Mesendoderm (in vitro differentiated cells): ENCODE measurements around the gene IMMT.

Source experiments
- DNase-seq: peaks from one replicate; pipeline ENCODE4 v3.0.0; 2013
- H2AK5ac ChIP-seq: 2 replicates; pipeline ENCODE4 v1.6.1; 2013; ENCODE audit warnings: low read length, inconsistent platforms
- H2BK120ac ChIP-seq: 2 replicates; pipeline ENCODE4 v1.6.1; 2013; ENCODE audit warnings: low read depth, mild to moderate bottlenecking, low read length, moderate library complexity, mixed read lengths
- H2BK15ac ChIP-seq: replicated peaks from 2 replicates; pipeline ENCODE4 v1.6.1; 2013; ENCODE audit warnings: low read depth, mild to moderate bottlenecking, moderate library complexity
- H2BK5ac ChIP-seq: 2 replicates; pipeline ENCODE4 v1.6.1; 2013; ENCODE audit warnings: low read length, inconsistent platforms
- H3K18ac ChIP-seq: 2 replicates; pipeline ENCODE4 v1.6.1; 2013; ENCODE audit warnings: mild to moderate bottlenecking, low read length, mixed read lengths
- H3K23ac ChIP-seq: one replicate; pipeline ENCODE4 v1.6.1; 2013; ENCODE audit warnings: low read length
- H3K27ac ChIP-seq: 2 replicates; pipeline ENCODE4 v1.5.1; 2013; ENCODE audit warnings: low read depth, mild to moderate bottlenecking, inconsistent platforms, low read length, moderate library complexity
- H3K27me3 ChIP-seq: 2 replicates; pipeline ENCODE4 v1.6.1; 2013; ENCODE audit warnings: low read length, control low read depth, mild to moderate bottlenecking, inconsistent platforms; ENCODE audit not compliant: insufficient read depth, poor library complexity
- H3K36me3 ChIP-seq: 2 replicates; pipeline ENCODE4 v1.6.1; 2013; ENCODE audit warnings: low read length, inconsistent platforms; ENCODE audit not compliant: control insufficient read depth, insufficient read depth
- H3K4ac ChIP-seq: one replicate; pipeline ENCODE4 v1.6.1; 2013; ENCODE audit warnings: low read depth, mild to moderate bottlenecking, low read length, moderate library complexity
- H3K4me1 ChIP-seq: 2 replicates; pipeline ENCODE4 v1.6.1; 2013; ENCODE audit warnings: low read depth, low read length, inconsistent platforms; ENCODE audit not compliant: control insufficient read depth
- H3K4me2 ChIP-seq: 2 replicates; pipeline ENCODE4 v1.6.1; 2013; ENCODE audit warnings: low read length
- H3K4me3 ChIP-seq: 2 replicates; pipeline ENCODE4 v1.5.1; 2013; ENCODE audit warnings: mild to moderate bottlenecking, low read length
- H3K56ac ChIP-seq: one replicate; pipeline ENCODE4 v1.6.1; 2013; ENCODE audit warnings: low read length
- H3K79me1 ChIP-seq: 2 replicates; pipeline ENCODE4 v1.6.1; 2013; ENCODE audit warnings: low read length, inconsistent platforms
- H3K79me2 ChIP-seq: 2 replicates; pipeline ENCODE4 v1.6.1; 2013; ENCODE audit warnings: mild to moderate bottlenecking, low read length; ENCODE audit not compliant: control insufficient read depth, insufficient read depth
- H3K9ac ChIP-seq: 2 replicates; pipeline ENCODE4 v1.6.1; 2013; ENCODE audit warnings: low read length, inconsistent platforms
- H4K5ac ChIP-seq: one replicate; pipeline ENCODE4 v1.6.1; 2013; ENCODE audit warnings: low read length
- H4K8ac ChIP-seq: one replicate; pipeline ENCODE4 v1.6.1; 2013; ENCODE audit warnings: low read depth, mild to moderate bottlenecking, control low read depth, low read length, moderate library complexity
- WGBS: extraction: QIAGEN DNeasy Blood & Tissue Kit; methylation state at CpG from one replicate; pipeline ENCODE4 v1.1.7; 2013; ENCODE audit warnings: low lambda C conversion rate, missing lambda C conversion rate; ENCODE audit not compliant: insufficient coverage; ENCODE audit errors: extremely low coverage; 5-methylcytosine and 5-hydroxymethylcytosine counted together

IMMT gene

DNA sequence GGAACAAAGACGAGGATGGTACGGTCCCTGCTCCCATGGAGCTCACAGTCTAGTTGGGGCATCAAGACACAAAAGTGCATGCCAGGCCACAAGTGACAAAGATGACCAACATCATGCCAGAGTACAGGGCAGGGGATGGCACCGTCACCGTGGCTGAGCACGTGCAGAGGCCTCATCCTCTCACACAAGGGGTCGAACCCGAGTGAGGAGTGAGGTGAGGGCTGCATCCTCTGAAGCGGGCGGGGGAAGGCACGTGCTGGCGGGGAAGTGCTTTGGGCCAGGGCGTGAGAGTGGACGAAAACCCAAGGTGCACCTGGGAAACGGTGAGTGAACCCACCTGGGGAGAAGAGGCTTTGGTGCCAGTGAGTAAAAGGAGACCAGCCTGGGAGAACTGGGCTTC lies 45.0 kb upstream of the IMMT start:
- H3K4me2 ChIP-seq, result no peak overlapping the region
- H3K4me3 ChIP-seq, result no peak overlapping the region
- no peaks in the 10 kb centered on the region for H3K79me1 ChIP-seq
- no peak overlapping the region for H2AK5ac ChIP-seq
- no CpG with 5 or more reads among the region's 14 CpGs for WGBS
- no peak overlapping the region for H2BK5ac ChIP-seq
- no peak overlapping the region for H3K9ac ChIP-seq
- H2BK120ac ChIP-seq, result no peak overlapping the region
- H3K4ac ChIP-seq, result no peak overlapping the region
- H4K5ac ChIP-seq, result no peak overlapping the region
- no peak for DNase-seq
- no peak overlapping the region for H3K56ac ChIP-seq
- H3K79me2 ChIP-seq, result no peaks in the 10 kb centered on the region
- H3K27me3 ChIP-seq, result no peaks in the 10 kb centered on the region
- no peak overlapping the region for H3K18ac ChIP-seq
- no peak overlapping the region for H3K23ac ChIP-seq
- no peak overlapping the region for H3K27ac ChIP-seq
- H4K8ac ChIP-seq, result no peak overlapping the region
- no peak overlapping the region for H2BK15ac ChIP-seq
- no peaks in the 10 kb centered on the region for H3K36me3 ChIP-seq
- H3K4me1 ChIP-seq, result no peaks in the 10 kb centered on the region

DNA sequence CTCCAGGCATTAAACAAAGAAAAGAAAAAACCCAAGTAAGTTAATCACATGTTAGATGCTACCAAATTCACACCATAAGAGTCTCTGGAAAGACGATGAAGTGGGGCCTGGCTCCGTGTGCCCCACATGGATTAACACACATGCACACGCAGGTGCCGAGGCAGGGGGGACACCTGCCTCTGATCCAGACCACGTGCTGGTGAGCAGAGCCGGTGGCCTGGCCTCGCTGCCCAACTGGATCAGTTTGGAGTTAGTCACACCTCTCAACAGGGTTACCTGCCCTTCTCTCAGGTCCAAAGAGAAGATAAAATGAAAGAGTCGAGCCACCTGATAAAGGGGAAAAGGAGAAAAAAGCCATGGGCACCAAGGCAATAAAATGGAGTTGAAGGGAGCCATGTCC lies 44.5 kb upstream of the IMMT start:
- DNase-seq, result no peak

DNA sequence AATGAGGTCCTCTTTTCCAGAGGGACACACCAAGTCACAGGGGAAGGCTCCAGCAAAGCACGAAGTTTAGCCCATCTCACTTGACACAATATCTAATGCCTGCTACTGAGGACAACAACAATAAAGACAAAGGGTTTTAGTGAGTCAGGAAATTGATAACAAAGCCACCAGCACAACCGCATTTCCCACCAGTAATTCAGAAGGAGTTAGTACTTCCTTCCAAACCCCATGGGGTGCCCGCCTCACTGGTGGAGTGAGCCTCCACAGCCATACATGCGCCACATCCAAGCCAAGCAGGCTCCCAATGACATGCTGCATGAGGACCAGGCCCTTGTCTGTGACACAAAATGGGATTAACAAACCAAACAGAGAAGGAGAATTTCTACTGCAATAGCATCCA lies 44.1 kb upstream of the IMMT start:
- no peak overlapping the region for H2AK5ac ChIP-seq
- H3K27ac ChIP-seq, result no peak overlapping the region
- H2BK120ac ChIP-seq, result no peak overlapping the region
- DNase-seq, result no peak
- H3K79me1 ChIP-seq, result no peaks in the 10 kb centered on the region
- H3K4me3 ChIP-seq, result no peak overlapping the region
- H3K79me2 ChIP-seq, result no peaks in the 10 kb centered on the region
- H3K56ac ChIP-seq, result no peak overlapping the region
- H3K36me3 ChIP-seq, result no peaks in the 10 kb centered on the region
- no peak overlapping the region for H3K23ac ChIP-seq
- no CpG with 5 or more reads among the region's 4 CpGs for WGBS
- no peak overlapping the region for H3K4me2 ChIP-seq
- H3K4me1 ChIP-seq, result no peaks in the 10 kb centered on the region
- H2BK5ac ChIP-seq, result no peak overlapping the region
- H2BK15ac ChIP-seq, result no peak overlapping the region
- H3K4ac ChIP-seq, result no peak overlapping the region
- H4K5ac ChIP-seq, result no peak overlapping the region
- no peak overlapping the region for H3K18ac ChIP-seq
- no peak overlapping the region for H4K8ac ChIP-seq
- no peaks in the 10 kb centered on the region for H3K27me3 ChIP-seq
- no peak overlapping the region for H3K9ac ChIP-seq

More for the DNA sequence above, 44.5 kb upstream of the IMMT start:
- Histone ChIP-seq H2AK5ac (no peak overlapping the region), H3K4me3 (no peak overlapping the region), H3K4me1 (no peaks in the 10 kb centered on the region), H3K18ac (no peak overlapping the region), H3K56ac (no peak overlapping the region), H3K79me1 (no peaks in the 10 kb centered on the region), H3K27me3 (no peaks in the 10 kb centered on the region), H3K4ac (no peak overlapping the region), H4K5ac (no peak overlapping the region), H3K23ac (no peak overlapping the region), H2BK120ac (no peak overlapping the region), H3K4me2 (no peak overlapping the region), H4K8ac (no peak overlapping the region), H3K9ac (no peak overlapping the region), H2BK5ac (no peak overlapping the region), H3K79me2 (no peaks in the 10 kb centered on the region), H3K27ac (no peak overlapping the region), H2BK15ac (no peak overlapping the region), H3K36me3 (no peaks in the 10 kb centered on the region)
- WGBS, result no CpG with 5 or more reads among the region's 8 CpGs

DNA sequence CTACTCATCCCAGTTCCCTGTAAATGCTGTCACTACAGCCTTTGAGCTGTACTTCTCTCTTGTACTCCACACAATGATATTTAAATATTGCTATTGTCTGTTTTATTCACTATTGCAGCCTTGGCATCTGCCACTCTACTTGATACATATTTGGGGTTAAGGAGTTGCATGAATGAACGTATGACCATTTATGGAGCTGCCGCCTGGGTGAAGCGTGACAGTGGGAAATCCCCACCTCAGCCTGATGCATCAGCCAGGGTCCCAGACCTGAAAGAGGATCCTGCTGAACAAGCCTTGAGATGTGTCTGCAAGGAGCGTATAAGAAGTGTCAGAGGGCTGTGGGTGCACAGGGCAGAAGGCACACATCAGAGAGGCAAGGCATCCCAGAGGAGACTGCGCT lies 43.1 kb upstream of the IMMT start:
- Histone ChIP-seq H4K8ac (no peak overlapping the region), H4K5ac (no peak overlapping the region), H2BK120ac (no peak overlapping the region), H3K23ac (no peak overlapping the region), H3K56ac (no peak overlapping the region), H2AK5ac (no peak overlapping the region), H3K4me3 (no peak overlapping the region), H3K4me1 (no peaks in the 10 kb centered on the region), H3K79me2 (no peaks in the 10 kb centered on the region), H3K36me3 (no peaks in the 10 kb centered on the region), H3K4me2 (no peak overlapping the region), H2BK15ac (no peak overlapping the region), H3K27ac (no peak overlapping the region), H2BK5ac (no peak overlapping the region), H3K9ac (no peak overlapping the region), H3K27me3 (no peaks in the 10 kb centered on the region), H3K4ac (no peak overlapping the region), H3K18ac (no peak overlapping the region), H3K79me1 (no peaks in the 10 kb centered on the region)
- WGBS, result no CpG with 5 or more reads among the region's 5 CpGs
- DNase-seq, result no peak

DNA sequence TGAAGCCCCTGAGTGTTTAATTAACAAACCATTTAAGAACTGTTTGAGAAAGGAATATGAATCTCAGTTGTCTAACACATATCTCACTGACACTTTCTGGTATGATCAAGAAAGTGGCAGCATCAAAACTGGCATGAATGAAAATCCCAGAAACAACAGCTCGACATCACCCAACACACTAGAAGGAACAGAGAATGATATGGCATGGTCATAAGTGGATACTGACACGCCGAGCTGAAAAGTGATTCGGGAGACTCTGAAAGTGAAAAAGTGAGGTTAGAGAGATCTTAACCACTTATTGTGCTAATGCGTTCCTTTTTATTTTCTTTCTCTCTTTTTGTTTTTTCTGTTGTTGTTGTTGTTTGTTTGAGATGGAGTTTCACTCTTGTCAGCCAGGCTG lies 41.9 kb upstream of the IMMT start:
- no peak overlapping the region for H3K56ac ChIP-seq
- no peak for DNase-seq
- H3K79me2 ChIP-seq, result no peaks in the 10 kb centered on the region
- no peak overlapping the region for H4K8ac ChIP-seq
- H3K27me3 ChIP-seq, result no peaks in the 10 kb centered on the region
- no peak overlapping the region for H3K23ac ChIP-seq
- H3K4me3 ChIP-seq, result no peak overlapping the region
- H3K4me1 ChIP-seq, result no peaks in the 10 kb centered on the region
- WGBS, result no CpG with 5 or more reads among the region's 5 CpGs
- H2AK5ac ChIP-seq, result no peak overlapping the region
- H3K9ac ChIP-seq, result no peak overlapping the region
- H2BK120ac ChIP-seq, result no peak overlapping the region
- no peak overlapping the region for H2BK15ac ChIP-seq
- no peaks in the 10 kb centered on the region for H3K79me1 ChIP-seq
- H3K36me3 ChIP-seq, result no peaks in the 10 kb centered on the region
- no peak overlapping the region for H3K27ac ChIP-seq
- no peak overlapping the region for H2BK5ac ChIP-seq
- H3K4me2 ChIP-seq, result no peak overlapping the region
- no peak overlapping the region for H4K5ac ChIP-seq
- H3K18ac ChIP-seq, result no peak overlapping the region
- no peak overlapping the region for H3K4ac ChIP-seq

DNA sequence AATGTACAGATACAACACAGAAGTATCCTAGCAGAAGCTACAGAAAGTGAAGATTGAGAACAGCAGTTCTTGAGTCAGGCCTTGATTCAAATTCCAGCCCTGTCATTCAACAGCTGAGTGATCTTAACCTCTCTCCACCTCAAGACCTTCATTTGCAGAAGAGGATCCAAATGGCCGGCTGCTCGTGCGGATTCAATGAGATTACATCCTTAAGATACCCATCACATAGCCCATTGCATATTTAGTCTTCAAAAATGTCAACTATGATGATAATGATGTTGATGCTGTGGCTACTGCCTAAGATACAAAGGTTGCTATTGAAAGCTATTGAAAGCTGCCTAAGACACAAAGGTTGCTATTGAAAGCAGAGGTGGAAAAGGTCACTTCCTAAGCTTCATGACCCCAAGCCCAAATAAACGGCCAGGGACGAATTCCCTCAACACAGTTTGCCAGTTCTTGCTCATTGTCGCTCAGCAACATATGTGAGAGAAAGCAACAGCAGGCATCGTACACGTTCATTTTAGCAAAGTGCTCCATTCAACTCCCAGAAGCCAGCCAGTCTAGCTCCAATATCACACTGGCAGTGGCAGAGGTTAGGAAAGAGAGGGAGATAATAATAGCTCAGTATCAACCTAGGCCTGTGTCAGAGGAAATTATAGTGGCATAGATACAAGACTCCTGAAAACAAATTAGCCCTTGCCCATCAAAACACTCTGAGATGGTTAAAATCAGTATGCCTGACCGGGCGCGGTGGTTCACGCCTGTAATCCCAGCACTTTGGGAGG lies 40.1 kb upstream of the IMMT start:
- no peak overlapping the region for H2BK120ac ChIP-seq
- no peak overlapping the region for H3K23ac ChIP-seq
- no peaks in the 10 kb centered on the region for H3K36me3 ChIP-seq
- H3K27me3 ChIP-seq, result no peaks in the 10 kb centered on the region
- H3K9ac ChIP-seq, result no peak overlapping the region
- no peak overlapping the region for H2AK5ac ChIP-seq
- no peak overlapping the region for H4K5ac ChIP-seq
- H3K4ac ChIP-seq, result no peak overlapping the region
- no peak for DNase-seq
- no peak overlapping the region for H2BK5ac ChIP-seq
- no peak overlapping the region for H4K8ac ChIP-seq
- H3K4me1 ChIP-seq, result no peaks in the 10 kb centered on the region
- H3K18ac ChIP-seq, result no peak overlapping the region
- no peak overlapping the region for H3K4me2 ChIP-seq
- WGBS, result no CpG with 5 or more reads among the region's 12 CpGs
- H2BK15ac ChIP-seq, result no peak overlapping the region
- H3K79me2 ChIP-seq, result no peaks in the 10 kb centered on the region
- H3K4me3 ChIP-seq, result no peak overlapping the region
- no peaks in the 10 kb centered on the region for H3K79me1 ChIP-seq
- H3K27ac ChIP-seq, result no peak overlapping the region
- H3K56ac ChIP-seq, result no peak overlapping the region
